ENCODE measurements around the gene TRIM67. TPM values are rescaled to one million over a fixed set of nuclear protein-coding genes. Genes with fewer than 3 reads are reported as not detected.
A peak's percentile ranks its signal among the peaks of the same experiment; 100 is the strongest.

The TRIM67 gene
- total and polyA plus RNA-seq, 9 of the 15 experiments (the other 6 are each of a cell fraction or from before 2014, with no cell fraction given), result 0.04 to 0.60 (median 0.31) TPM

DNA sequence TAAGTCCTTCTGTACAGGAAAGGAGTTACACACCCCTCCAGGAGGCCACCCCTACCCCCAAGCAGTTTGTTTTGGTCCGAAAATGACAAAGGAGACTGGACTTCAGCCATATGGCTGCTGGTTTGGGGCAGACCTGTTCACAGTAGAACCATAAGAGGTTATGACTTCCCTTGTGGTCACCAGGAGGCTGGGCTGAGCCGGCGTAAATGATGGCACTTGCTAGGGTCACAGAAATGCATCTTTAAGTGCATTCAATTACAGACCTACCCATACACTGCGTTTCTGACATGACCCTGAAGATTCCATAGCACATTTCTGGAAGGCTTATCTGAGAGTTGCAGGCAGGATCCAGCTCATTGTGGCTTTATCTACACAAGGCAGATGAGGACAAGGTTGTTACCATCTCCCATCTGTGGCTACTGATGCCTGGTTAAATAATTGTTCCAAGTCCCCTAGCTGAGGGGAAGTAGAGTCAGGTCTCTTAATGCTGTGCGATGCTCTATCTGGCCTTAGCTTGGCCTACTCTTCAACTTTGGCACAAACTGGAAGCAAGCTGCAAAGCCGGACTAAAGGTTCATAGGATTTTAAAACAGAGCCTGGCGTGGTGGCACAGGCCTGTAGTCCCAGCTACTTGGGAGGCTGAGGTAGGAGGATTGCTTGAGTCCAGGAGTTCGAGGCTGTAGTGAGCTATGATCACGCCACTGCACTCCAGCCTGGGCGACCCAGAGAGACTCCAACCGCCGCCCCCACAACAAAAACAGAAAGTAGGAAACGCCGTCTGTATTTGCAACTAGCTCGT is 1.7 kb upstream of the TRIM67 start:
- peak overlapping the region; percentile 54 for H2AFZ ChIP-seq (ENCODE audit: low read depth, low read length)
- H3K4me3 ChIP-seq, result no peak overlapping the region
- in situ Hi-C loops (cut with MboI) (no loop called here), intact Hi-C loops (cut with micrococcal nuclease) (loop anchor here (1.0 kb wide), 1 partner anchor 40 kb away; no protein-coding TSS in a partner anchor)
- peak; percentile 91 for ATAC-seq
- BruUV-seq (replicated peaks), result no TSS peak
- H3K27me3 ChIP-seq (ENCODE audit: control insufficient read depth in 2 of 2, insufficient read depth in 2 of 2, low read length in 2 of 2), result no peaks in the 10 kb centered on the region; a peak in 1 of 5 replicates
- no peaks in the 10 kb centered on the region for H3K79me2 ChIP-seq (ENCODE audit: control insufficient read depth, insufficient read depth, low read length)
- H3K9ac ChIP-seq (ENCODE audit: insufficient read depth in 1 of 2, low read depth in 2 of 2, low read length in 2 of 2), result 0 out of 4 replicates have a peak overlapping the region, but pooled peaks have one; percentile 29 to 55
- no peaks in the 10 kb centered on the region for H3K36me3 ChIP-seq (ENCODE audit: control insufficient read depth, insufficient read depth, low read length)
- no peaks in the 10 kb centered on the region for H3K9me3 ChIP-seq (replicated peaks; ENCODE audit: control insufficient read depth, insufficient read depth, low read depth, low read length)
- peak overlapping the region; percentile 66 for H3K27ac ChIP-seq (ENCODE audit: extremely low read depth, low read depth, low read length)
- H3K4me1 ChIP-seq (replicated peaks in 1 of 2; ENCODE audit: control insufficient read depth in 2 of 2, insufficient read depth in 2 of 2, low read length in 2 of 2), result peaks cover 20 to 44% of the 10 kb centered on the region in 2 experiments
- CTCF ChIA-PET (ENCODE audit: low intra/inter-chr PET ratio), result no interaction called here
- no peaks in the 10 kb centered on the region for H3K9me1 ChIP-seq (ENCODE audit: control insufficient read depth, insufficient read depth, low read length)
- DNase-seq (ENCODE audit: extremely low read depth in 1 of 4, low spot score in 3 of 4), result peak; percentile 82 to 94 (median 88)
- POLR2A ChIA-PET, result interaction anchor here (0.7 to 1.3 kb wide), 7 partner anchors 9 to 340 kb away, joined by 3 to 6 read pairs (median 5); no protein-coding TSS in a partner anchor
- 4% methylated on average over 15 of the region's 15 CpGs for WGBS (ENCODE audit: insufficient coverage, low coverage, missing lambda C conversion rate)
- H3K4me2 ChIP-seq (ENCODE audit: insufficient read depth, low read length), result peak overlapping the region; percentile 82
- H4K20me1 ChIP-seq (replicated peaks; ENCODE audit: control insufficient read depth, insufficient read depth, low read length), result no peaks in the 10 kb centered on the region; the same call in 1 of the 2 replicates
- peak; percentile 100 for FAIRE-seq
- no peak for TF ChIP-seq NFIX (CRISPR knock-in tag; IDR thresholded peaks at IDR 0.05; ENCODE audit: low read depth)
- TF ChIP-seq, protein P1, sequence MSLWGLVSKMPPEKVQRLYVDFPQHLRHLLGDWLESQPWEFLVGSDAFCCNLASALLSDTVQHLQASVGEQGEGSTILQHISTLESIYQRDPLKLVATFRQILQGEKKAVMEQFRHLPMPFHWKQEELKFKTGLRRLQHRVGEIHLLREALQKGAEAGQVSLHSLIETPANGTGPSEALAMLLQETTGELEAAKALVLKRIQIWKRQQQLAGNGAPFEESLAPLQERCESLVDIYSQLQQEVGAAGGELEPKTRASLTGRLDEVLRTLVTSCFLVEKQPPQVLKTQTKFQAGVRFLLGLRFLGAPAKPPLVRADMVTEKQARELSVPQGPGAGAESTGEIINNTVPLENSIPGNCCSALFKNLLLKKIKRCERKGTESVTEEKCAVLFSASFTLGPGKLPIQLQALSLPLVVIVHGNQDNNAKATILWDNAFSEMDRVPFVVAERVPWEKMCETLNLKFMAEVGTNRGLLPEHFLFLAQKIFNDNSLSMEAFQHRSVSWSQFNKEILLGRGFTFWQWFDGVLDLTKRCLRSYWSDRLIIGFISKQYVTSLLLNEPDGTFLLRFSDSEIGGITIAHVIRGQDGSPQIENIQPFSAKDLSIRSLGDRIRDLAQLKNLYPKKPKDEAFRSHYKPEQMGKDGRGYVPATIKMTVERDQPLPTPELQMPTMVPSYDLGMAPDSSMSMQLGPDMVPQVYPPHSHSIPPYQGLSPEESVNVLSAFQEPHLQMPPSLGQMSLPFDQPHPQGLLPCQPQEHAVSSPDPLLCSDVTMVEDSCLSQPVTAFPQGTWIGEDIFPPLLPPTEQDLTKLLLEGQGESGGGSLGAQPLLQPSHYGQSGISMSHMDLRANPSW (CRISPR knock-in tag; IDR thresholded peaks at IDR 0.05), result no peak
- no peak for TF ChIP-seq TCFL5 (CRISPR knock-in tag; conservative IDR thresholded peaks at IDR 0.05)
- TF ChIP-seq, protein P2, sequence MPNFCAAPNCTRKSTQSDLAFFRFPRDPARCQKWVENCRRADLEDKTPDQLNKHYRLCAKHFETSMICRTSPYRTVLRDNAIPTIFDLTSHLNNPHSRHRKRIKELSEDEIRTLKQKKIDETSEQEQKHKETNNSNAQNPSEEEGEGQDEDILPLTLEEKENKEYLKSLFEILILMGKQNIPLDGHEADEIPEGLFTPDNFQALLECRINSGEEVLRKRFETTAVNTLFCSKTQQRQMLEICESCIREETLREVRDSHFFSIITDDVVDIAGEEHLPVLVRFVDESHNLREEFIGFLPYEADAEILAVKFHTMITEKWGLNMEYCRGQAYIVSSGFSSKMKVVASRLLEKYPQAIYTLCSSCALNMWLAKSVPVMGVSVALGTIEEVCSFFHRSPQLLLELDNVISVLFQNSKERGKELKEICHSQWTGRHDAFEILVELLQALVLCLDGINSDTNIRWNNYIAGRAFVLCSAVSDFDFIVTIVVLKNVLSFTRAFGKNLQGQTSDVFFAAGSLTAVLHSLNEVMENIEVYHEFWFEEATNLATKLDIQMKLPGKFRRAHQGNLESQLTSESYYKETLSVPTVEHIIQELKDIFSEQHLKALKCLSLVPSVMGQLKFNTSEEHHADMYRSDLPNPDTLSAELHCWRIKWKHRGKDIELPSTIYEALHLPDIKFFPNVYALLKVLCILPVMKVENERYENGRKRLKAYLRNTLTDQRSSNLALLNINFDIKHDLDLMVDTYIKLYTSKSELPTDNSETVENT (CRISPR knock-in tag; IDR thresholded peaks at IDR 0.05), result no peak
- TF ChIP-seq PTTG1 (tag; IDR thresholded peaks at IDR 0.05; ENCODE audit: low read depth), result no peak
- no peak for TF ChIP-seq IRF9 (tag; IDR thresholded peaks at IDR 0.05)
- TF ChIP-seq SAFB (IDR thresholded peaks at IDR 0.05; ENCODE audit: borderline replicate concordance, low read depth, low read length), result no peak
- TF ChIP-seq, protein P3, sequence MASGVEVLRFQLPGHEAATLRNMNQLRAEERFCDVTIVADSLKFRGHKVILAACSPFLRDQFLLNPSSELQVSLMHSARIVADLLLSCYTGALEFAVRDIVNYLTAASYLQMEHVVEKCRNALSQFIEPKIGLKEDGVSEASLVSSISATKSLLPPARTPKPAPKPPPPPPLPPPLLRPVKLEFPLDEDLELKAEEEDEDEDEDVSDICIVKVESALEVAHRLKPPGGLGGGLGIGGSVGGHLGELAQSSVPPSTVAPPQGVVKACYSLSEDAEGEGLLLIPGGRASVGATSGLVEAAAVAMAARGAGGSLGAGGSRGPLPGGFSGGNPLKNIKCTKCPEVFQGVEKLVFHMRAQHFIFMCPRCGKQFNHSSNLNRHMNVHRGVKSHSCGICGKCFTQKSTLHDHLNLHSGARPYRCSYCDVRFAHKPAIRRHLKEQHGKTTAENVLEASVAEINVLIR (CRISPR knock-in tag; IDR thresholded peaks at IDR 0.05), result peak; percentile 46; the same call in 1 of the 2 replicates
- TF ChIP-seq NR2C1 (IDR thresholded peaks at IDR 0.05), result peak; percentile 78
- TF ChIP-seq NR2C1 (tag; IDR thresholded peaks at IDR 0.05), result peak; percentile 87
- TF ChIP-seq SAP30 (IDR thresholded peaks at IDR 0.05; ENCODE audit: borderline replicate concordance, insufficient read depth, low read depth, low read length, poor library complexity, severe bottlenecking), result no peak
- peak; percentile 64 for TF ChIP-seq EP400 (IDR thresholded peaks at IDR 0.05)
- peak; percentile 86 for TF ChIP-seq MEF2D (tag; conservative IDR thresholded peaks at IDR 0.05; ENCODE audit: low read depth)

Data from K562 (cell line).